ENCODE measurements around the gene ARSG. TPM values are rescaled to one million over a fixed set of nuclear protein-coding genes. Genes with fewer than 3 reads are reported as not detected.

Gene ARSG
- total RNA-seq, 2 experiments from 2014 or later = 26.1 to 53.0 TPM

- intact Hi-C loops (cut with micrococcal nuclease; ENCODE audit: unreplicated experiment) = no loop called here
- BruUV-seq (replicated peaks) = no TSS peak
These were observed 136.3 kb downstream of the ARSG start for GRCh38 chr17:68427575-68427974.

GRCh38 chr17:68428498-68429172, 137.3 kb downstream of the ARSG start:
- Histone ChIP-seq H3K79me2 (ENCODE audit: insufficient read depth, low read depth, low read length) (no peaks in the 10 kb centered on the region), H3K9me2 (ENCODE audit: insufficient read depth, low read length) (no peaks in the 10 kb centered on the region), H4K20me1 (ENCODE audit: insufficient read depth, low read length) (no peaks in the 10 kb centered on the region), H3K27ac (ENCODE audit: low read depth, low read length, poor library complexity, severe bottlenecking) (no peak overlapping the region), H3K4me1 (ENCODE audit: insufficient read depth, low read length, poor library complexity, severe bottlenecking) (peaks cover 7% of the 10 kb centered on the region), H2AFZ (ENCODE audit: low read length) (no peak overlapping the region), H3K4me2 (ENCODE audit: low read length) (no peak overlapping the region), H3K9me3 (ENCODE audit: low read length) (no peaks in the 10 kb centered on the region), H3K36me3 (ENCODE audit: insufficient read depth, low read length) (peaks cover 25% of the 10 kb centered on the region; the same call in 1 of the 2 replicates), H3K4me3 (ENCODE audit: low read depth, low read length, poor library complexity, severe bottlenecking) (no peak overlapping the region)
- intact Hi-C loops (cut with micrococcal nuclease; ENCODE audit: unreplicated experiment) = no loop called here
- TF ChIP-seq EZH2phosphoT487 (IDR thresholded peaks at IDR 0.05; ENCODE audit: borderline replicate concordance, low read depth, low read length) = no peak
- TF ChIP-seq, protein P1, sequence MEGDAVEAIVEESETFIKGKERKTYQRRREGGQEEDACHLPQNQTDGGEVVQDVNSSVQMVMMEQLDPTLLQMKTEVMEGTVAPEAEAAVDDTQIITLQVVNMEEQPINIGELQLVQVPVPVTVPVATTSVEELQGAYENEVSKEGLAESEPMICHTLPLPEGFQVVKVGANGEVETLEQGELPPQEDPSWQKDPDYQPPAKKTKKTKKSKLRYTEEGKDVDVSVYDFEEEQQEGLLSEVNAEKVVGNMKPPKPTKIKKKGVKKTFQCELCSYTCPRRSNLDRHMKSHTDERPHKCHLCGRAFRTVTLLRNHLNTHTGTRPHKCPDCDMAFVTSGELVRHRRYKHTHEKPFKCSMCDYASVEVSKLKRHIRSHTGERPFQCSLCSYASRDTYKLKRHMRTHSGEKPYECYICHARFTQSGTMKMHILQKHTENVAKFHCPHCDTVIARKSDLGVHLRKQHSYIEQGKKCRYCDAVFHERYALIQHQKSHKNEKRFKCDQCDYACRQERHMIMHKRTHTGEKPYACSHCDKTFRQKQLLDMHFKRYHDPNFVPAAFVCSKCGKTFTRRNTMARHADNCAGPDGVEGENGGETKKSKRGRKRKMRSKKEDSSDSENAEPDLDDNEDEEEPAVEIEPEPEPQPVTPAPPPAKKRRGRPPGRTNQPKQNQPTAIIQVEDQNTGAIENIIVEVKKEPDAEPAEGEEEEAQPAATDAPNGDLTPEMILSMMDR (conservative IDR thresholded peaks at IDR 0.05; ENCODE audit: low read length) = no peak
- DNase-seq (ENCODE audit: low spot score) = no peak
- POLR2A ChIA-PET = interaction anchor here (0.5 to 1.0 kb wide), 5 partner anchors 21 to 148 kb away, joined by 3 to 5 read pairs (median 3); no protein-coding TSS in a partner anchor
- CTCF ChIA-PET (ENCODE audit: unreplicated experiment) = no interaction called here
- BruUV-seq (replicated peaks) = no TSS peak

More at GRCh38 chr17:68427575-68427974, 136.3 kb downstream of the ARSG start:
- ChIA-PET CTCF (ENCODE audit: unreplicated experiment) (no interaction called here), POLR2A (interaction anchor here (1.0 kb wide), 1 partner anchor 13 kb away, joined by 4 read pairs; no protein-coding TSS in a partner anchor)
- Histone ChIP-seq H3K36me3 (ENCODE audit: insufficient read depth, low read length) (peaks cover 24% of the 10 kb centered on the region; the same call in 1 of the 2 replicates), H4K20me1 (ENCODE audit: insufficient read depth, low read length) (no peaks in the 10 kb centered on the region), H3K9me3 (ENCODE audit: low read length) (no peaks in the 10 kb centered on the region), H3K27ac (ENCODE audit: low read depth, low read length, poor library complexity, severe bottlenecking) (no peak overlapping the region), H3K4me3 (ENCODE audit: low read depth, low read length, poor library complexity, severe bottlenecking) (no peak overlapping the region), H3K79me2 (ENCODE audit: insufficient read depth, low read depth, low read length) (no peaks in the 10 kb centered on the region), H3K9me2 (ENCODE audit: insufficient read depth, low read length) (no peaks in the 10 kb centered on the region), H3K4me2 (ENCODE audit: low read length) (no peak overlapping the region), H3K4me1 (ENCODE audit: insufficient read depth, low read length, poor library complexity, severe bottlenecking) (peaks cover 7% of the 10 kb centered on the region), H2AFZ (ENCODE audit: low read length) (no peak overlapping the region)
- no peak for TF ChIP-seq EZH2phosphoT487 (IDR thresholded peaks at IDR 0.05; ENCODE audit: borderline replicate concordance, low read depth, low read length)
- TF ChIP-seq, protein P1 (conservative IDR thresholded peaks at IDR 0.05; ENCODE audit: low read length) = no peak
- no peak for DNase-seq (ENCODE audit: low spot score)

DNA sequence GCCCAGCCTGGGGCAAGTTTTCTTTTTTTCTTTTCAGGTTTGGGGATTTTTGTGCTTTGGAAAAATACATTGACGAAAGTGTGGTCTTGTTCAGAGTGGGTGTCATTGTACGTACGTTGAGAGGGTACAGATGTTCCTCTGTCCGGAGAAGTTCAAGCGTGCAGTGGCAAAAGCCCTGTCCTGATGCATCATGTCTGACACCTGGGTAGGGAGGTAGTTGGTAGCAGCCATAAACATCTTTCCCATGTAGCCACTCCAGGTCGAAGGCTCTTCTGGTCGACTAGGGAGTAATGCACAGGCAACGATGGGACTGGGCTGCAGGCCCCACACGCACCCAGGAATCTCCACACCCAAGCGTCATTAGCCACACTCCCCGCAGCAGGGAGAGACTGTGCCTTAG, 138.6 kb downstream of the ARSG start:
- Histone ChIP-seq H3K36me3 (ENCODE audit: insufficient read depth, low read length) (peaks cover 28% of the 10 kb centered on the region; the same call in 1 of the 2 replicates), H3K4me3 (ENCODE audit: low read depth, low read length, poor library complexity, severe bottlenecking) (no peak overlapping the region), H2AFZ (ENCODE audit: low read length) (no peak overlapping the region), H4K20me1 (ENCODE audit: insufficient read depth, low read length) (no peaks in the 10 kb centered on the region), H3K27ac (ENCODE audit: low read depth, low read length, poor library complexity, severe bottlenecking) (no peak overlapping the region), H3K79me2 (ENCODE audit: insufficient read depth, low read depth, low read length) (no peaks in the 10 kb centered on the region), H3K4me1 (ENCODE audit: insufficient read depth, low read length, poor library complexity, severe bottlenecking) (peaks cover 7% of the 10 kb centered on the region), H3K9me2 (ENCODE audit: insufficient read depth, low read length) (no peaks in the 10 kb centered on the region), H3K9me3 (ENCODE audit: low read length) (no peaks in the 10 kb centered on the region), H3K4me2 (ENCODE audit: low read length) (no peak overlapping the region)
- intact Hi-C loops (cut with micrococcal nuclease; ENCODE audit: unreplicated experiment) = no loop called here
- no peak for DNase-seq (ENCODE audit: low spot score)
- ChIA-PET CTCF (ENCODE audit: unreplicated experiment) (no interaction called here), POLR2A (no interaction called here)
- BruUV-seq (replicated peaks) = no TSS peak
- TF ChIP-seq, protein P1 (conservative IDR thresholded peaks at IDR 0.05; ENCODE audit: low read length) = no peak
- no peak for TF ChIP-seq EZH2phosphoT487 (IDR thresholded peaks at IDR 0.05; ENCODE audit: borderline replicate concordance, low read depth, low read length)
